ENCODE results near the gene ACADVL. TPM values are rescaled to one million over a fixed set of nuclear protein-coding genes. Genes with fewer than 3 reads are reported as not detected.

ACADVL gene
- total and polyA plus RNA-seq, 2 of the 4 experiments (the other 2 are of a cell fraction): 139 to 752 TPM

- TF ChIP-seq RFX5 (IDR thresholded peaks at IDR 0.05; ENCODE audit: low read depth, low read length): no peak
- TF ChIP-seq RAD21 (IDR thresholded peaks at IDR 0.05; ENCODE audit: low read length): no peak
- no peak for TF ChIP-seq NFE2L2 (IDR thresholded peaks at IDR 0.05; ENCODE audit: low read depth, low read length)
Observed at GRCh38 chr17:7216242-7217112, 3.3 kb upstream of the ACADVL start (continued).

All from IMR-90 (cell line).